Measurements from ENCODE around the gene CFAP298.

The CFAP298 gene

GRCh38 chr21:32599091-32599490 lies 13.1 kb downstream of the CFAP298 start:
- no peak for DNase-seq (ENCODE audit: low read depth, low spot score)

GRCh38 chr21:32597205-32597604 lies 15.0 kb downstream of the CFAP298 start:
- DNase-seq (ENCODE audit: low read depth, low spot score): no peak

- DNase-seq (ENCODE audit: low read depth, low spot score): no peak
Measured at GRCh38 chr21:32595431-32595830, 16.7 kb downstream of the CFAP298 start.

GRCh38 chr21:32593690-32594089 lies 18.5 kb downstream of the CFAP298 start:
- no peak for DNase-seq (ENCODE audit: low read depth, low spot score)

- no peak for DNase-seq (ENCODE audit: low read depth, low spot score)
Measured at GRCh38 chr21:32592929-32593502, 19.2 kb downstream of the CFAP298 start.

- no peak for DNase-seq (ENCODE audit: low read depth, low spot score)
Measured at GRCh38 chr21:32590130-32590529, 22.0 kb downstream of the CFAP298 start.

- DNase-seq (ENCODE audit: low read depth, low spot score): no peak
Measured at GRCh38 chr21:32587651-32588050, 24.5 kb downstream of the CFAP298 start.

- DNase-seq (ENCODE audit: low read depth, low spot score): no peak
Measured at GRCh38 chr21:32587120-32587519, 25.1 kb downstream of the CFAP298 start.

- DNase-seq (ENCODE audit: low read depth, low spot score): no peak
Measured at GRCh38 chr21:32585970-32586369, 26.2 kb downstream of the CFAP298 start.

GRCh38 chr21:32585042-32585710 lies 27.0 kb downstream of the CFAP298 start, which contains the start of gene TCP10L:
Gene TCP10L, minus strand, starts transcription at chr21:32585523. Its CDS starts 1,219 bp downstream, at chr21:32584304.
- no peak for DNase-seq (ENCODE audit: low read depth, low spot score)

- DNase-seq (ENCODE audit: low read depth, low spot score): no peak
Measured at GRCh38 chr21:32584472-32584871, 27.7 kb downstream of the CFAP298 start.

GRCh38 chr21:32581732-32582131 lies 30.4 kb downstream of the CFAP298 start:
- no peak for DNase-seq (ENCODE audit: low read depth, low spot score)

- DNase-seq (ENCODE audit: low read depth, low spot score): no peak
Measured at GRCh38 chr21:32580949-32581348, 31.2 kb downstream of the CFAP298 start.

- DNase-seq (ENCODE audit: low read depth, low spot score): peak; percentile 23
Measured at GRCh38 chr21:32578107-32578691, 34.0 kb downstream of the CFAP298 start.

GRCh38 chr21:32576011-32576410 lies 36.2 kb downstream of the CFAP298 start:
- DNase-seq (ENCODE audit: low read depth, low spot score): no peak

GRCh38 chr21:32574946-32575925 lies 36.9 kb downstream of the CFAP298 start:
- DNase-seq (ENCODE audit: low read depth, low spot score): no peak

- no peak for DNase-seq (ENCODE audit: low read depth, low spot score)
Measured at GRCh38 chr21:32572574-32573420, 39.4 kb downstream of the CFAP298 start.

- no peak for DNase-seq (ENCODE audit: low read depth, low spot score)
Measured at GRCh38 chr21:32570456-32570855, 41.7 kb downstream of the CFAP298 start.

- peak; percentile 56 for DNase-seq (ENCODE audit: low read depth, low spot score)
Measured at GRCh38 chr21:32569261-32570230, 42.6 kb downstream of the CFAP298 start.

- DNase-seq (ENCODE audit: low read depth, low spot score): no peak
Measured at GRCh38 chr21:32567626-32568025, 44.6 kb downstream of the CFAP298 start.
